ENCODE measurements around the gene MOV10.
"Not testable (repeated sequence)": the region's sequence is repeated elsewhere in the genome, so short reads cannot be mapped to it uniquely, and the experiment has no call there.

The MOV10 gene

DNA sequence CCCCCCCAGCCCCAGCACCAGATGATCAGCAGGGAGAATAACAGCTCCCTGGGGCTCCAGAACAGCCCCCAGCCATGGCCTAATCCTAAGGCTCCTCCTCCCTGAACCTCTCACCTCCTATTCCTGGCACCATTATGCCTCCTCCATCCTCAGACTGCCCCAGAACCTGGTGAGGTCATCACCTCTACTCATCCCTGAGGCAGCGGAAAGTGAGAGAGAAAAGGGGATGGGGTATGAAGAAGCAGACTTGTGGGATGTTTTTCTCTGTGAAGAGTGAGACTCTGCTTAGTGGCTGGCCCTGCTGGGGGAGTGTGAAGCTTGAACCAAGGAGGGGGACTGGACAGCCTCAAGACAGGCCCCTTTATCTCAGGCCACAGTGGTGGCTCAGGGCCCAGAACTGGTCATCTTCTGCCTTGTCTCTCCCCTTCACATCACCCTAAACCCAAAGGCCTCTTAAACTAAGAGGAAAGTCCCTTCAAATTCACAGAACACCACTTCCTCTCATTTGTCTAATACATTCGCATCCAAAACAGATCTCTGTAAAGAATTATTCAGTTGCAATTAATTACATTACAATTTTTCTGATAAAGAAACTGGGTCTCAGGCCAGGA lies 42.9 kb downstream of the MOV10 start:
- Histone ChIP-seq H3K27me3 (ENCODE audit: control insufficient read depth, insufficient read depth, low read length) (no peaks in the 10 kb centered on the region), H3K4me3 (ENCODE audit: low read length) (no peak overlapping the region), H3K4me1 (ENCODE audit: control insufficient read depth, insufficient read depth, low read length) (peaks cover 17% of the 10 kb centered on the region), H3K4me2 (ENCODE audit: low read length) (no peak overlapping the region), H3K36me3 (ENCODE audit: insufficient read depth, low read length) (no peaks in the 10 kb centered on the region), H3K9ac (ENCODE audit: low read depth, low read length) (no peak overlapping the region), H3K9me3 (replicated peaks; ENCODE audit: low read length) (no peaks in the 10 kb centered on the region)

DNA sequence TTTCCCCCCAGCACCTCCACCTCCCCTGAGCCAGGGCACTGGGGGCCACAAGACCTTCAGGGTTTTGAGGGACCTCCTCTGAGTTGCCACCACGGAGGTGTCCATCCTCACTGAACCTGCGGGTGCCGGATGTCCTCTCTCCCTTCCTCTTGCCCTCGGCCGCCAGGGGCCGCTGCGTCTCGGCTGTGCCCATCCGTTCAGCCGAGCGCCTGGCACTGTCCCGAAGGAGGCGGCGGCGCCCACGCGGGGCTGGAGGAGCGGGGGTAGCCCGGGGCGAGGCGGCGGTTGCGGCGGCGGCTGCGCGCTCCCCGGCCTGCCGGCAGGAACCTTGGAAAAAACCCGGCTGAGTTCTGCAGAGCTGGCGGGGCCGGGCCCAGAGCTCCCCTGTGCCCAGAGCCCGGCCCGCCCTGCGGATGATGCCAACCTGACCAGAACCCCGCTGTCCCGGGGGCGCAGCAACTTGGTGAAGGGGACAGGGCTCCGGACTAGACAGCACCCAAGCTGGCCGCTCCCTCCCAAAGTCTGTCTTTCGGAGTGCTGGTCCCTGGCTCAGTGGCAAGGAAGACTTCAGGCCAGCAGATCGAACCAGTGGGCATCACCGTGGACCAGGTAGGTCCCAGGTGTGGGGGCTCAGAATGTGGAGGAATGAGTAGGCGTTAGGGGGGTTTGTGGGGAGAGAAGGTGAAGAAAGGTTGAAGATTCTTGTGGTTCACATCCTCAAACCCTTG lies 44.4 kb downstream of the MOV10 start:
- Histone ChIP-seq H3K4me3 (ENCODE audit: low read length) (peak overlapping the region; percentile 60), H3K4me1 (ENCODE audit: control insufficient read depth, insufficient read depth, low read length) (peaks cover 16% of the 10 kb centered on the region)

DNA sequence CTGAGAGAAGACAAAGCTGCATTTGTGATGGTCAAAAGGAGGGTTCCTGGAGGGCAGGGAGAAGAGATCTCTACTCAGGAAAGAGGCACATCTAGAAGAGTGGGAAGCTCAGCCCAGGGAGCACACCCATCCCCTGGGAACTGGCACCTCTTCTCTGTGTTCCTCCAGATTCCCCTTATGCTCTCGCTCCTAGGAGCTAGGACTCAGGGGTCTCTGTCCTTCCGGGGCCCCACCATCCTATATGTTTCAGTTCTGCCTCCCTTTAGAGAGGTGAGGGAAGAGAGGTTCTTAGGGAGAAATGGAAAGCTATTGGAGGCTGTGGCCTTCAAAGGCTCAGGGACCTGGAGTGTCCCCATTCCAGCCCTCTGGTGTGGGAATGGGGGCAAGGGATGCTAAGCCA lies 45.2 kb downstream of the MOV10 start:
- H3K27me3 ChIP-seq (ENCODE audit: control insufficient read depth, insufficient read depth, low read length): no peaks in the 10 kb centered on the region
- peaks cover 8% of the 10 kb centered on the region for H3K4me1 ChIP-seq (ENCODE audit: control insufficient read depth, insufficient read depth, low read length)
- H3K4me3 ChIP-seq (ENCODE audit: low read length): no peak overlapping the region
- H3K4me2 ChIP-seq (ENCODE audit: low read length): no peak overlapping the region
- no peaks in the 10 kb centered on the region for H3K36me3 ChIP-seq (ENCODE audit: insufficient read depth, low read length)
- no peak overlapping the region for H3K9ac ChIP-seq (ENCODE audit: low read depth, low read length)
- no peaks in the 10 kb centered on the region for H3K9me3 ChIP-seq (replicated peaks; ENCODE audit: low read length)

More for the DNA sequence above, 44.4 kb downstream of the MOV10 start:
- Histone ChIP-seq H3K9ac (ENCODE audit: low read depth, low read length) (peak overlapping the region; percentile 15), H3K4me2 (ENCODE audit: low read length) (peak overlapping the region; percentile 85), H3K9me3 (replicated peaks; ENCODE audit: low read length) (no peaks in the 10 kb centered on the region), H3K27me3 (ENCODE audit: control insufficient read depth, insufficient read depth, low read length) (no peaks in the 10 kb centered on the region), H3K36me3 (ENCODE audit: insufficient read depth, low read length) (no peaks in the 10 kb centered on the region)

DNA sequence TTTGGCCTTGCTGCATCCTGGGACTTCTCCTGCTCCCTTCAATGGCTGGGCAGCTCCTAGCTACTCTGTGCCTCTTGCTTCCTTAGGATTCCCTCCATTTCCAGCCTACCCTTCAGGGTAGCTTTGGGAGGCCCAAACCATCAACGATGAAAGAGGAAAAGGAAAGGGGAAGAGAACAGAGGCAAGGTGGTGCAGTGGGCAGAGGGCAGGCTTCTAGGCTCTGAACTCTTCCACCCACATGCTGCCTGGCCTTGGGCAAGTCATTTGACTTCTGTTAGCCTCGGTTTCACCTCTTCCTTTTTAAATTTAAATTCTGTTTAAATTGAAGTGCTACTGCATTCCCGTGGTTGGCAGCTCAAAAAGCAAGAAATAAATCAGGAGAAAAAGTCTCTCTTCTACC lies 46.3 kb downstream of the MOV10 start:
- H3K27me3 ChIP-seq (ENCODE audit: control insufficient read depth, insufficient read depth, low read length): no peaks in the 10 kb centered on the region
- H3K9me3 ChIP-seq (replicated peaks; ENCODE audit: low read length): no peaks in the 10 kb centered on the region
- H3K4me1 ChIP-seq (ENCODE audit: control insufficient read depth, insufficient read depth, low read length): peaks cover 2% of the 10 kb centered on the region
- no peak overlapping the region for H3K9ac ChIP-seq (ENCODE audit: low read depth, low read length)
- no peaks in the 10 kb centered on the region for H3K36me3 ChIP-seq (ENCODE audit: insufficient read depth, low read length)
- H3K4me3 ChIP-seq (ENCODE audit: low read length): no peak overlapping the region
- no peak overlapping the region for H3K4me2 ChIP-seq (ENCODE audit: low read length)

DNA sequence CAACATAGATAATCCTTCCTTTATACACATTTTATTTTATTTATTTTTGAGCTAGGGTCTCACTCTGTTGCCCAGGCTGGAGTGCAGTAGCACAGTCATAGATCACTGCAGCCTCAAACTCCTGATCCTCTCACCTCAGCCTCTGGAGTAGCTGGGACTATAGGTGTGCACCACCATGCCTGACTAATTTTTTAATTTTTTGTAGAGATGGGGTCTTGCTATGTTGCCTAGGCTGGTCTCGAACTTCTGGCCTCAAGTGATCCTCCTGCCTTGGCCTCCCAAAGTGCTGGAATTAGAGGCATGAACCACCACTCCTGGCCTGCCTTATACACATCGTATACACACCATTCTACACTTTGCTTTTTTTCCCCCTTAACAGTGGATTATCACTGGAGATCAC lies 46.8 kb downstream of the MOV10 start:
- H3K4me2 ChIP-seq (ENCODE audit: low read length); H3K36me3 ChIP-seq (ENCODE audit: insufficient read depth, low read length); H3K4me3 ChIP-seq (ENCODE audit: low read length); H3K9me3 ChIP-seq (replicated peaks; ENCODE audit: low read length); H3K27me3 ChIP-seq (ENCODE audit: control insufficient read depth, insufficient read depth, low read length); H3K9ac ChIP-seq (ENCODE audit: low read depth, low read length); H3K4me1 ChIP-seq (ENCODE audit: control insufficient read depth, insufficient read depth, low read length): not testable (repeated sequence)

DNA sequence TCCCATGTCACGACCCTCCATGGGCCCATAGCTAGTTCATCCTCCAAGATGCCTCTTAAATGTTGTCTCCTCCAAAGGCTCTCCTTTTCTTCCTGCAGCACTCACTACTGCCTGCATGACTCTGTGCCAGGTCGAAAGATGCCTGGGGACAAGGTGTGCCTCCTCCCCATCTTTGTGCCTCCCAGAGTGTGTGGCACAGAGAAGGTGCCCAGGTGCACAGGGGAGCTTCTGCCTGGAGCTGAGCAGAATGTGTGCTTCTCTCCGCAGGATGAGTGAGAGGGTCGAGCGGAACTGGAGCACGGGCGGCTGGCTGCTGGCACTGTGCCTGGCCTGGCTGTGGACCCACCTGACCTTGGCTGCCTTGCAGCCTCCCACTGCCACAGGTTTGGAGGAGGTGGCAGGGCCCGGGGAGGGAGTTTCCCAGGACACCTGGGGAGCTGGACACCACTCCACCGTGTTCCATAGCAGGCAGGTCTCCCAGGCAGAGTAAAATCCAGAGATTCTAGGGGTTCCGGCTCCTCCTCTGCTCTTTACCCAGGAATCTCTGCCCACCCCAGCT lies 47.6 kb downstream of the MOV10 start:
- Histone ChIP-seq H3K27me3 (ENCODE audit: control insufficient read depth, insufficient read depth, low read length) (no peaks in the 10 kb centered on the region), H3K4me2 (ENCODE audit: low read length) (no peak overlapping the region), H3K4me3 (ENCODE audit: low read length) (no peak overlapping the region), H3K4me1 (ENCODE audit: control insufficient read depth, insufficient read depth, low read length) (no peaks in the 10 kb centered on the region), H3K9me3 (replicated peaks; ENCODE audit: low read length) (no peaks in the 10 kb centered on the region), H3K9ac (ENCODE audit: low read depth, low read length) (no peak overlapping the region), H3K36me3 (ENCODE audit: insufficient read depth, low read length) (no peaks in the 10 kb centered on the region)

DNA sequence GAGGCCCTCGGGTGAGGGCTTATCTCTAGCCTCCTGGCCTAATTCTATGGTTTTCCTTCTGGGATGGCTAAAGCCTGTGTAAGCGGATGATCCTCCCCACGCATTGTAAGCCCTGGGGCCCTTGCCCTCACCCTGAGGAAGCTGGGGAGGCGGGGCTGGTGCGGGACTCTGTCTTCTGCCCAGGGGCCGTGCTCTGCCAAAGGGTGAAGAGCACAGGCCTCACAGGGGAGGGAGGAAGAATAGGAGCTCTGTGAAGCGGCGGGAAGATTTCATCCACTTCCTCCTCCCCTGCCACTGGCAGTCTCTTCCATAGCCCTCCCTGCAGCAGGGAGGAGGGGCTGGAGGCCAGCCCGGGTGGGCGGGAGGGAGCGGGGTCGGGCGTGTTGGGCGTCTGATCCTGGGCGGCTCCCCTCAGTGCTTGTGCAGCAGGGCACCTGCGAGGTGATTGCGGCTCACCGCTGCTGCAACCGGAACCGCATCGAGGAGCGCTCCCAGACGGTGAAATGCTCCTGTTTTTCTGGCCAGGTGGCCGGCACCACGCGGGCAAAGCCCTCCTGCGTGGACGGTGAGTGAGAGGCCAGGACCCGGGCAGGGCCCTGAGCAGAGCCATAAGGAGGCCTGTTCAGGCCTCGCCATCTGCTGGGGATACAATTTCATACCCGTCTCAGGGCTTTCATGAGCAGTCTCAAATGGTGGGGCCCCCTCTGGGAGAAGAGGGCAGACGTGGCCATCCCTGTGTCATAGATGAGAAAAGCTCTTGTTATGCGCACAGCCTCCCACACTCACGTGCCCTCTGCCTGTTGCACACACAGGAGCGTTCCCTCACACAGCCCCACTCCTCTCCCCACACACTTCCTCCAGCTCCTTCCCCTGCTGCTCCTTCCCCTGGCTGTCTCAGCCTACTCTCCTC lies 48.4 kb downstream of the MOV10 start:
- Histone ChIP-seq H3K9me3 (replicated peaks; ENCODE audit: low read length) (no peaks in the 10 kb centered on the region), H3K9ac (ENCODE audit: low read depth, low read length) (no peak overlapping the region), H3K4me2 (ENCODE audit: low read length) (peak overlapping the region; percentile 11), H3K4me1 (ENCODE audit: control insufficient read depth, insufficient read depth, low read length) (peaks cover 4% of the 10 kb centered on the region), H3K4me3 (ENCODE audit: low read length) (no peak overlapping the region), H3K36me3 (ENCODE audit: insufficient read depth, low read length) (no peaks in the 10 kb centered on the region), H3K27me3 (ENCODE audit: control insufficient read depth, insufficient read depth, low read length) (no peaks in the 10 kb centered on the region)

DNA sequence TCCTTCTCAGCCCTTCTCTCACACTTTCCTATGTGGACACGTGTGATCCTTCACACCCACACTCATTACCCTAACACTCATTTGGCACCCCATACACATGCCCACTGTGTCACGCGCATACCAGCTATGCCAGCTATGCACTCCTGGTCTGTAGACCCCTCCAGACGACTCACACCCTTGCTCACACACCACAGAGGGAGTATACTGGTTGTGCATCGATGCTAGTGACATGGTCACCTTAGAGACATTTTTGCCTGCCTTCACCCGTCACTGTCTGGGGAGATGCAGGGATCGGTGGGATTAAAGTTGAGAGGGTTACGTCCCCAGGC lies 49.0 kb downstream of the MOV10 start:
- no peak overlapping the region for H3K4me3 ChIP-seq (ENCODE audit: low read length)
- H3K9me3 ChIP-seq (replicated peaks; ENCODE audit: low read length): no peaks in the 10 kb centered on the region
- no peak overlapping the region for H3K9ac ChIP-seq (ENCODE audit: low read depth, low read length)
- no peaks in the 10 kb centered on the region for H3K27me3 ChIP-seq (ENCODE audit: control insufficient read depth, insufficient read depth, low read length)
- H3K36me3 ChIP-seq (ENCODE audit: insufficient read depth, low read length): no peaks in the 10 kb centered on the region
- peaks cover 6% of the 10 kb centered on the region for H3K4me1 ChIP-seq (ENCODE audit: control insufficient read depth, insufficient read depth, low read length)
- no peak overlapping the region for H3K4me2 ChIP-seq (ENCODE audit: low read length)

DNA sequence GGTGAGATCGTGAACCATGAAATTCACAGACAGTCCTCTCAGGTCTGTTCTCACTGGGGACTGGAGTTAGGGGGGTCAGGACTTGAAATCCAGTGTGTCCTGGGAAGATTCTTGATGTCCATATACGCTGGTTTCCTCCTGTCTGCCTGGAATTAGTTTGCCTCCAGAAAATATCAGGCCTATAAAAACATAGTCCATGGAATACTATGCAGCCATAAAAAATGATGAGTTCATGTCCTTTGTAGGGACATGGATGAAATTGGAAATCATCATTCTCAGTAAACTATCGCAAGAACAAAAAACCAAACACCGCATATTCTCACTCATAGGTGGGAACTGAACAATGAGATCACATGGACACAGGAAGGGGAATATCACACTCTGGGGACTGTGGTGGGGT lies 49.8 kb downstream of the MOV10 start:
- not testable (repeated sequence) for H3K9ac ChIP-seq (ENCODE audit: low read depth, low read length); H3K4me3 ChIP-seq (ENCODE audit: low read length); H3K36me3 ChIP-seq (ENCODE audit: insufficient read depth, low read length); H3K9me3 ChIP-seq (replicated peaks; ENCODE audit: low read length); H3K4me2 ChIP-seq (ENCODE audit: low read length); H3K27me3 ChIP-seq (ENCODE audit: control insufficient read depth, insufficient read depth, low read length); H3K4me1 ChIP-seq (ENCODE audit: control insufficient read depth, insufficient read depth, low read length)

DNA sequence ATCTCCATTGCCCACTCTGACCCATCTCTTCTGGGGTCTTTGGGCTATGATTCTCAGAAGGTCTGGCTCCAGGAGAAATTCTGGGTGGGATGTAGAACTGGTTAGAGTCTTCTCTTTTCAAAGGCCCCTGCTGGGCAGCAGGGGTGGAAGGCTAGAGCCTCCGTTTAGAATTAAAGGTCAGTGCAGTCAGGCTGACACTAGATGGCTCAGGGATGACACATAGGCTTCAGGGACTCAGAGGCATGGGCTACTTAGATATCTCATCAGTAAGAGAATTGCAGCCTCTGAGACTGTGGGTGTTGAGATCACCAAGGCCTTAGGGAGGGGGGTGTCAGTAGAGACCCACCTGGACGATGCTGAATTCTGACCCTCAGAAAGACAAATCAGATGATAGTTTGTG lies 53.3 kb downstream of the MOV10 start:
- Histone ChIP-seq H3K4me1 (ENCODE audit: control insufficient read depth, insufficient read depth, low read length) (peaks cover 7% of the 10 kb centered on the region), H3K4me2 (ENCODE audit: low read length) (no peak overlapping the region), H3K4me3 (ENCODE audit: low read length) (no peak overlapping the region), H3K36me3 (ENCODE audit: insufficient read depth, low read length) (no peaks in the 10 kb centered on the region), H3K27me3 (ENCODE audit: control insufficient read depth, insufficient read depth, low read length) (no peaks in the 10 kb centered on the region), H3K9ac (ENCODE audit: low read depth, low read length) (no peak overlapping the region), H3K9me3 (replicated peaks; ENCODE audit: low read length) (no peaks in the 10 kb centered on the region)

DNA sequence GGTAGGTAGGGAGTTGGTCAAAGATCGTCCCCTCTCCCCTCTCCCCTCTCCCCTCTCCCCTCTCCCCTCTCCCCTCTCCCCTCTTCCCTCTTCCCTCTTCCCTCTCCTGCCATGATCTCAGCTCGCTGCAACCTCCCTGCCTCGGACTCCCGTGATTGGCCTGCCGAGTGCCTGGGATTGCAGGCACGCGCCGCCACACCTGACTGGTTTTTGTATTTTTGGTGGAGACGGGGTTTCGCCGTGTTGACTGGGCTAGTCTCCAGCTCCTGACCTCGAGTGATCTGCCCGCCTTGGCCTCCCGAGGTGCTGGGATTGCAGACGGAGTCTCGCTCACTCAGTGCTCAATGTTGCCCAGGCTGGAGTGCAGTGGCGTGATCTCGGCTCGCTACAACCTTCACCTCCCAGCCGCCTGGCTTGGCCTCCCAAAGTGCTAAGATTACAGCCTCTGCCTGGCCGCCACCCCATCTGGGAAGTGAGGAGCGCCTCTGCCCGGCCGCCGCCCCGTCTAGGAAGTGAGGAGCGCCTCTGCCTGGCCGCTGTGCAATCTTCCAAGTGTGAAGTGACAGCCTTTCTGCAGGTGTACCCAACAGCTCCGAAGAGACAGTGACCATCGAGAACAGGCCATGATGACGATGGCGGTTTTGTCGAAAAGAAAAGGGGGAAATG lies 54.0 kb downstream of the MOV10 start:
- not testable (repeated sequence) for H3K9me3 ChIP-seq (replicated peaks; ENCODE audit: low read length); H3K4me3 ChIP-seq (ENCODE audit: low read length); H3K27me3 ChIP-seq (ENCODE audit: control insufficient read depth, insufficient read depth, low read length)

More for the DNA sequence above, 54.0 kb downstream of the MOV10 start:
- H3K9ac ChIP-seq (ENCODE audit: low read depth, low read length); H3K4me2 ChIP-seq (ENCODE audit: low read length); H3K36me3 ChIP-seq (ENCODE audit: insufficient read depth, low read length): not testable (repeated sequence)
- H3K4me1 ChIP-seq (ENCODE audit: control insufficient read depth, insufficient read depth, low read length): peaks cover 11% of the 10 kb centered on the region

Measured in skeletal muscle satellite cell (primary cell).